ENCODE results near the gene CABLES2. TPM values are rescaled to one million over a fixed set of nuclear protein-coding genes. Genes with fewer than 3 reads are reported as not detected.

The CABLES2 gene
- polyA plus RNA-seq, 3 donors from 2014 or later: 1.3 to 2.6 (median 2.5) TPM

- Mint-ChIP-seq H3K36me3 (no peaks in the 10 kb centered on the region), H3K4me1 (peaks cover 19 to 34% of the 10 kb centered on the region in 2 donors), H3K27ac (no peak overlapping the region), H3K4me3 (no peak overlapping the region), H3K27me3 (ENCODE audit: low read depth in 3 of 3) (peaks cover 2 to 14% (median 6%) of the 10 kb centered on the region in 3 donors), H3K9me3 (no peaks in the 10 kb centered on the region)
- no peak for DNase-seq
Measured at GRCh38 chr20:62408640-62409039, 1.6 kb upstream of the CABLES2 start.

GRCh38 chr20:62408055-62408454 lies 970 bp upstream of the CABLES2 start:
- H3K36me3 Mint-ChIP-seq: no peaks in the 10 kb centered on the region
- H3K27me3 Mint-ChIP-seq (ENCODE audit: low read depth in 3 of 3): peaks cover 4 to 14% (median 6%) of the 10 kb centered on the region in 3 donors
- peak overlapping the region in 1 of 6 donors; percentile 61 for H3K27ac Mint-ChIP-seq
- DNase-seq: no peak
- peak overlapping the region; percentile 78 to 84 (median 79) for H3K4me3 Mint-ChIP-seq
- H3K9me3 Mint-ChIP-seq: no peaks in the 10 kb centered on the region
- peaks cover 19 to 37% of the 10 kb centered on the region in 2 donors for H3K4me1 Mint-ChIP-seq

- H3K9me3 Mint-ChIP-seq: no peaks in the 10 kb centered on the region
- no peaks in the 10 kb centered on the region for H3K36me3 Mint-ChIP-seq
- H3K4me3 Mint-ChIP-seq: peak overlapping the region; percentile 64 to 81 (median 73)
- H3K27ac Mint-ChIP-seq: peak overlapping the region in 2 of 6 donors; percentile 30 to 69
- peaks cover 4 to 14% (median 6%) of the 10 kb centered on the region in 3 donors for H3K27me3 Mint-ChIP-seq (ENCODE audit: low read depth in 3 of 3)
- H3K4me1 Mint-ChIP-seq: peaks cover 19 to 38% of the 10 kb centered on the region in 2 donors
- peak in 1 of 3 donors; percentile 13 for DNase-seq
Measured at GRCh38 chr20:62406635-62407176, 379 bp downstream of the CABLES2 start.

- H3K4me1 Mint-ChIP-seq: peaks cover 19 to 38% of the 10 kb centered on the region in 2 donors
- H3K4me3 Mint-ChIP-seq: peak overlapping the region; percentile 64 to 81 (median 73)
- H3K36me3 Mint-ChIP-seq: no peaks in the 10 kb centered on the region
- no peak for DNase-seq
- peaks cover 4 to 15% (median 6%) of the 10 kb centered on the region in 3 donors for H3K27me3 Mint-ChIP-seq (ENCODE audit: low read depth in 3 of 3)
- peak overlapping the region in 4 of 6 donors; percentile 15 to 85 (median 34) for H3K27ac Mint-ChIP-seq
- H3K9me3 Mint-ChIP-seq: no peaks in the 10 kb centered on the region
Measured at GRCh38 chr20:62405981-62406513, 1.0 kb downstream of the CABLES2 start.

GRCh38 chr20:62405108-62405980 lies 1.7 kb downstream of the CABLES2 start:
- peak overlapping the region; percentile 64 to 81 (median 73) for H3K4me3 Mint-ChIP-seq
- peaks cover 19 to 38% of the 10 kb centered on the region in 2 donors for H3K4me1 Mint-ChIP-seq
- H3K27ac Mint-ChIP-seq: peak overlapping the region in 3 of 6 donors; percentile 27 to 85 (median 40)
- no peak for DNase-seq
- peaks cover 0 to 4% (median 0%) of the 10 kb centered on the region in 3 donors for H3K36me3 Mint-ChIP-seq
- H3K27me3 Mint-ChIP-seq (ENCODE audit: low read depth in 3 of 3): peaks cover 5 to 17% (median 6%) of the 10 kb centered on the region in 3 donors
- no peaks in the 10 kb centered on the region for H3K9me3 Mint-ChIP-seq

GRCh38 chr20:62404761-62405107 lies 2.4 kb downstream of the CABLES2 start:
- peaks cover 19 to 36% of the 10 kb centered on the region in 2 donors for H3K4me1 Mint-ChIP-seq
- no peak overlapping the region for H3K27ac Mint-ChIP-seq
- DNase-seq: no peak
- H3K4me3 Mint-ChIP-seq: peak overlapping the region in 1 of 5 donors; percentile 20
- peaks cover 0 to 4% (median 0%) of the 10 kb centered on the region in 3 donors for H3K36me3 Mint-ChIP-seq
- H3K27me3 Mint-ChIP-seq (ENCODE audit: low read depth in 3 of 3): peaks cover 5 to 17% (median 6%) of the 10 kb centered on the region in 3 donors
- H3K9me3 Mint-ChIP-seq: no peaks in the 10 kb centered on the region

GRCh38 chr20:62404112-62404665 lies 2.9 kb downstream of the CABLES2 start:
- H3K9me3 Mint-ChIP-seq: no peaks in the 10 kb centered on the region
- H3K4me1 Mint-ChIP-seq: peaks cover 19 to 31% of the 10 kb centered on the region in 2 donors
- H3K4me3 Mint-ChIP-seq: peak overlapping the region; percentile 18 to 62 (median 38)
- DNase-seq: no peak
- peaks cover 5 to 17% (median 6%) of the 10 kb centered on the region in 3 donors for H3K27me3 Mint-ChIP-seq (ENCODE audit: low read depth in 3 of 3)
- H3K27ac Mint-ChIP-seq: peak overlapping the region in 2 of 6 donors; percentile 30 to 59
- peaks cover 0 to 4% (median 0%) of the 10 kb centered on the region in 3 donors for H3K36me3 Mint-ChIP-seq

GRCh38 chr20:62403331-62403730 lies 3.8 kb downstream of the CABLES2 start:
- DNase-seq: no peak
- Mint-ChIP-seq H3K36me3 (peaks cover 0 to 4% (median 0%) of the 10 kb centered on the region in 3 donors), H3K4me3 (peak overlapping the region in 1 of 5 donors; percentile 25), H3K4me1 (peaks cover 19 to 31% of the 10 kb centered on the region in 2 donors), H3K27ac (peak overlapping the region in 1 of 6 donors; percentile 78), H3K27me3 (ENCODE audit: low read depth in 3 of 3) (peaks cover 5 to 17% (median 6%) of the 10 kb centered on the region in 3 donors), H3K9me3 (no peaks in the 10 kb centered on the region)

GRCh38 chr20:62402456-62403150 lies 4.5 kb downstream of the CABLES2 start:
- no peak overlapping the region for H3K4me3 Mint-ChIP-seq

GRCh38 chr20:62401331-62401779 lies 5.7 kb downstream of the CABLES2 start:
- H3K36me3 Mint-ChIP-seq: peaks cover 0 to 4% (median 0%) of the 10 kb centered on the region in 3 donors
- no peak overlapping the region for H3K4me3 Mint-ChIP-seq
- no peak for DNase-seq
- H3K4me1 Mint-ChIP-seq: peaks cover 19 to 26% of the 10 kb centered on the region in 2 donors
- H3K9me3 Mint-ChIP-seq: no peaks in the 10 kb centered on the region
- H3K27me3 Mint-ChIP-seq (ENCODE audit: low read depth in 3 of 3): peaks cover 5 to 15% (median 10%) of the 10 kb centered on the region in 3 donors
- no peak overlapping the region for H3K27ac Mint-ChIP-seq

More at GRCh38 chr20:62402456-62403150, 4.5 kb downstream of the CABLES2 start:
- H3K4me1 Mint-ChIP-seq: peaks cover 19 to 30% of the 10 kb centered on the region in 2 donors
- peaks cover 0 to 4% (median 0%) of the 10 kb centered on the region in 3 donors for H3K36me3 Mint-ChIP-seq
- no peak overlapping the region for H3K27ac Mint-ChIP-seq
- peaks cover 7 to 22% (median 10%) of the 10 kb centered on the region in 3 donors for H3K27me3 Mint-ChIP-seq (ENCODE audit: low read depth in 3 of 3)
- no peak for DNase-seq
- H3K9me3 Mint-ChIP-seq: no peaks in the 10 kb centered on the region

GRCh38 chr20:62400541-62400940 lies 6.5 kb downstream of the CABLES2 start:
- Mint-ChIP-seq H3K27me3 (ENCODE audit: low read depth in 3 of 3) (peaks cover 4 to 10% (median 5%) of the 10 kb centered on the region in 3 donors), H3K4me3 (no peak overlapping the region), H3K9me3 (no peaks in the 10 kb centered on the region), H3K36me3 (peaks cover 0 to 4% (median 0%) of the 10 kb centered on the region in 3 donors), H3K4me1 (peaks cover 11 to 18% of the 10 kb centered on the region in 2 donors), H3K27ac (peak overlapping the region in 2 of 6 donors; percentile 8 to 21)
- DNase-seq: no peak

- Mint-ChIP-seq H3K27ac (no peak overlapping the region), H3K36me3 (peaks cover 0 to 4% (median 0%) of the 10 kb centered on the region in 3 donors), H3K9me3 (no peaks in the 10 kb centered on the region), H3K4me1 (peaks cover 6 to 13% of the 10 kb centered on the region in 2 donors), H3K27me3 (ENCODE audit: low read depth in 3 of 3) (peaks cover 4 to 8% (median 5%) of the 10 kb centered on the region in 3 donors), H3K4me3 (no peak overlapping the region)
- DNase-seq: no peak
Measured at GRCh38 chr20:62400021-62400420, 7.1 kb downstream of the CABLES2 start.
